Measurements from ENCODE around the gene SLC38A9. TPM values are rescaled to one million over a fixed set of nuclear protein-coding genes. Genes with fewer than 3 reads are reported as not detected.

SLC38A9 gene
- polyA plus RNA-seq, 1 of the 3 experiments (the other 2 are of a cell fraction) = 6.9 TPM

DNA sequence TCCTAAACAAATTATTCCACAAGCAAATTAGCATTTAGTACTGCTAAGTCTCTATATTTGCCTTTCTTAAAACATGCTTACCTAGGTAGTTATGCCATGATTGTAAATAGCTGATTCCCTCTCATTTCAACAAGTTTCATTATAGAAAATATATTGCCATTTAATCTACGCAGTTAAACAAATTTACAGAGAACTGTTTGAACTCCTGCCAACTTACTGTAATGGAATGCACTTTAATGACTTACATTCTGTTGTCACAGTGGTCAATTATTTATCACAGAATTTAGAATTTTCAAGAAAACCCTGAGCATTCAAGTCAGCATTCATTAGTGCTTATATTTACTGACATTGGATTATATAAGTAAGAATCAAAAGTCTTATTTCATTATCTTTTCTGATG is 19.6 kb downstream of the SLC38A9 start:
- peaks cover 3% of the 10 kb centered on the region for H3F3A ChIP-seq (replicated peaks; ENCODE audit: insufficient read depth)
- ChIA-PET CTCF (interaction anchor here (0.6 to 2.5 kb wide), 39 partner anchors 8 to 521 kb away, joined by 3 to 24 read pairs (median 4); no protein-coding TSS in a partner anchor), POLR2A (interaction anchor here (1.0 kb wide), 1 partner anchor 158 kb away, joined by 5 read pairs; the partner anchor contains the start of gene PLPP1)
- no peak overlapping the region for H2AFZ ChIP-seq (ENCODE audit: low read depth)
- no peak overlapping the region for H3K4me3 ChIP-seq (ENCODE audit: low read depth in 2 of 2, low read length in 1 of 2)
- no peaks in the 10 kb centered on the region for H3K27me3 ChIP-seq (ENCODE audit: insufficient read depth)
- peaks cover 6 to 11% of the 10 kb centered on the region in 2 experiments for H3K36me3 ChIP-seq (replicated peaks in 1 of 2; ENCODE audit: control insufficient read depth in 1 of 2, insufficient read depth in 2 of 2, low read length in 1 of 2)
- no peaks in the 10 kb centered on the region for H3K9me2 ChIP-seq
- H3K27ac ChIP-seq (ENCODE audit: low read depth in 2 of 2, low read length in 1 of 2) = no peak overlapping the region
- no peaks in the 10 kb centered on the region for H4K20me1 ChIP-seq (ENCODE audit: insufficient read depth)
- peaks cover 0 to 2% of the 10 kb centered on the region in 2 experiments; a peak in 3 of 4 replicates for H3K4me1 ChIP-seq (ENCODE audit: control insufficient read depth in 1 of 2, insufficient read depth in 2 of 2, low read depth in 1 of 2, low read length in 1 of 2)
- peaks cover 5% of the 10 kb centered on the region; the same call in 1 of the 2 replicates for H3K79me2 ChIP-seq (ENCODE audit: insufficient read depth)
- no peak for DNase-seq
- H3K9ac ChIP-seq = no peak overlapping the region
- H3K9me3 ChIP-seq = no peaks in the 10 kb centered on the region
- WGBS (ENCODE audit: low lambda C conversion rate) = 48% methylated on average over 1 of the region's 1 CpG
- TF ChIP-seq JUND (IDR thresholded peaks at IDR 0.05) (no peak), RCOR1 (IDR thresholded peaks at IDR 0.05; ENCODE audit: low read length) (no peak), FOXM1 (IDR thresholded peaks at IDR 0.05; ENCODE audit: low read depth) (no peak), SIN3A (IDR thresholded peaks at IDR 0.05; ENCODE audit: borderline replicate concordance, low read depth, low read length) (no peak), EP300 (IDR thresholded peaks at IDR 0.05; ENCODE audit: borderline replicate concordance in 1 of 2, low read depth in 1 of 2, low read length in 1 of 2) (no peak), GABPA (IDR thresholded peaks at IDR 0.05; ENCODE audit: low read depth) (no peak), TEAD4 (IDR thresholded peaks at IDR 0.05; ENCODE audit: borderline replicate concordance, insufficient read depth) (no peak), RAD21 (IDR thresholded peaks at IDR 0.05; ENCODE audit: low read length) (no peak), TCF12 (IDR thresholded peaks at IDR 0.05) (no peak), ELF1 (IDR thresholded peaks at IDR 0.05) (no peak), RFX5 (IDR thresholded peaks at IDR 0.05; ENCODE audit: low read length) (no peak), TAF1 (IDR thresholded peaks at IDR 0.05; ENCODE audit: borderline replicate concordance, low read depth, low read length) (no peak), POLR2AphosphoS5 (IDR thresholded peaks at IDR 0.05; ENCODE audit: low read depth, low read length) (no peak), NFIC (IDR thresholded peaks at IDR 0.05; ENCODE audit: borderline replicate concordance) (no peak)
- TF ChIP-seq, protein P1, sequence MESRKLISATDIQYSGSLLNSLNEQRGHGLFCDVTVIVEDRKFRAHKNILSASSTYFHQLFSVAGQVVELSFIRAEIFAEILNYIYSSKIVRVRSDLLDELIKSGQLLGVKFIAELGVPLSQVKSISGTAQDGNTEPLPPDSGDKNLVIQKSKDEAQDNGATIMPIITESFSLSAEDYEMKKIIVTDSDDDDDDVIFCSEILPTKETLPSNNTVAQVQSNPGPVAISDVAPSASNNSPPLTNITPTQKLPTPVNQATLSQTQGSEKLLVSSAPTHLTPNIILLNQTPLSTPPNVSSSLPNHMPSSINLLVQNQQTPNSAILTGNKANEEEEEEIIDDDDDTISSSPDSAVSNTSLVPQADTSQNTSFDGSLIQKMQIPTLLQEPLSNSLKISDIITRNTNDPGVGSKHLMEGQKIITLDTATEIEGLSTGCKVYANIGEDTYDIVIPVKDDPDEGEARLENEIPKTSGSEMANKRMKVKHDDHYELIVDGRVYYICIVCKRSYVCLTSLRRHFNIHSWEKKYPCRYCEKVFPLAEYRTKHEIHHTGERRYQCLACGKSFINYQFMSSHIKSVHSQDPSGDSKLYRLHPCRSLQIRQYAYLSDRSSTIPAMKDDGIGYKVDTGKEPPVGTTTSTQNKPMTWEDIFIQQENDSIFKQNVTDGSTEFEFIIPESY (IDR thresholded peaks at IDR 0.05; ENCODE audit: borderline replicate concordance, low read depth) = no peak
- TF ChIP-seq, protein P2, sequence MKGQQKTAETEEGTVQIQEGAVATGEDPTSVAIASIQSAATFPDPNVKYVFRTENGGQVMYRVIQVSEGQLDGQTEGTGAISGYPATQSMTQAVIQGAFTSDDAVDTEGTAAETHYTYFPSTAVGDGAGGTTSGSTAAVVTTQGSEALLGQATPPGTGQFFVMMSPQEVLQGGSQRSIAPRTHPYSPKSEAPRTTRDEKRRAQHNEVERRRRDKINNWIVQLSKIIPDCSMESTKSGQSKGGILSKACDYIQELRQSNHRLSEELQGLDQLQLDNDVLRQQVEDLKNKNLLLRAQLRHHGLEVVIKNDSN (IDR thresholded peaks at IDR 0.05; ENCODE audit: borderline replicate concordance, low read depth) = no peak
- TF ChIP-seq, protein P3, sequence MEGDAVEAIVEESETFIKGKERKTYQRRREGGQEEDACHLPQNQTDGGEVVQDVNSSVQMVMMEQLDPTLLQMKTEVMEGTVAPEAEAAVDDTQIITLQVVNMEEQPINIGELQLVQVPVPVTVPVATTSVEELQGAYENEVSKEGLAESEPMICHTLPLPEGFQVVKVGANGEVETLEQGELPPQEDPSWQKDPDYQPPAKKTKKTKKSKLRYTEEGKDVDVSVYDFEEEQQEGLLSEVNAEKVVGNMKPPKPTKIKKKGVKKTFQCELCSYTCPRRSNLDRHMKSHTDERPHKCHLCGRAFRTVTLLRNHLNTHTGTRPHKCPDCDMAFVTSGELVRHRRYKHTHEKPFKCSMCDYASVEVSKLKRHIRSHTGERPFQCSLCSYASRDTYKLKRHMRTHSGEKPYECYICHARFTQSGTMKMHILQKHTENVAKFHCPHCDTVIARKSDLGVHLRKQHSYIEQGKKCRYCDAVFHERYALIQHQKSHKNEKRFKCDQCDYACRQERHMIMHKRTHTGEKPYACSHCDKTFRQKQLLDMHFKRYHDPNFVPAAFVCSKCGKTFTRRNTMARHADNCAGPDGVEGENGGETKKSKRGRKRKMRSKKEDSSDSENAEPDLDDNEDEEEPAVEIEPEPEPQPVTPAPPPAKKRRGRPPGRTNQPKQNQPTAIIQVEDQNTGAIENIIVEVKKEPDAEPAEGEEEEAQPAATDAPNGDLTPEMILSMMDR (IDR thresholded peaks at IDR 0.05) = no peak
- TF ChIP-seq, protein P4, sequence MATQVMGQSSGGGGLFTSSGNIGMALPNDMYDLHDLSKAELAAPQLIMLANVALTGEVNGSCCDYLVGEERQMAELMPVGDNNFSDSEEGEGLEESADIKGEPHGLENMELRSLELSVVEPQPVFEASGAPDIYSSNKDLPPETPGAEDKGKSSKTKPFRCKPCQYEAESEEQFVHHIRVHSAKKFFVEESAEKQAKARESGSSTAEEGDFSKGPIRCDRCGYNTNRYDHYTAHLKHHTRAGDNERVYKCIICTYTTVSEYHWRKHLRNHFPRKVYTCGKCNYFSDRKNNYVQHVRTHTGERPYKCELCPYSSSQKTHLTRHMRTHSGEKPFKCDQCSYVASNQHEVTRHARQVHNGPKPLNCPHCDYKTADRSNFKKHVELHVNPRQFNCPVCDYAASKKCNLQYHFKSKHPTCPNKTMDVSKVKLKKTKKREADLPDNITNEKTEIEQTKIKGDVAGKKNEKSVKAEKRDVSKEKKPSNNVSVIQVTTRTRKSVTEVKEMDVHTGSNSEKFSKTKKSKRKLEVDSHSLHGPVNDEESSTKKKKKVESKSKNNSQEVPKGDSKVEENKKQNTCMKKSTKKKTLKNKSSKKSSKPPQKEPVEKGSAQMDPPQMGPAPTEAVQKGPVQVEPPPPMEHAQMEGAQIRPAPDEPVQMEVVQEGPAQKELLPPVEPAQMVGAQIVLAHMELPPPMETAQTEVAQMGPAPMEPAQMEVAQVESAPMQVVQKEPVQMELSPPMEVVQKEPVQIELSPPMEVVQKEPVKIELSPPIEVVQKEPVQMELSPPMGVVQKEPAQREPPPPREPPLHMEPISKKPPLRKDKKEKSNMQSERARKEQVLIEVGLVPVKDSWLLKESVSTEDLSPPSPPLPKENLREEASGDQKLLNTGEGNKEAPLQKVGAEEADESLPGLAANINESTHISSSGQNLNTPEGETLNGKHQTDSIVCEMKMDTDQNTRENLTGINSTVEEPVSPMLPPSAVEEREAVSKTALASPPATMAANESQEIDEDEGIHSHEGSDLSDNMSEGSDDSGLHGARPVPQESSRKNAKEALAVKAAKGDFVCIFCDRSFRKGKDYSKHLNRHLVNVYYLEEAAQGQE (IDR thresholded peaks at IDR 0.05; ENCODE audit: low read depth, low read length) = no peak
- H3K4me2 ChIP-seq = no peak overlapping the region
